ENCODE measurements around the gene DIAPH3.

DNA sequence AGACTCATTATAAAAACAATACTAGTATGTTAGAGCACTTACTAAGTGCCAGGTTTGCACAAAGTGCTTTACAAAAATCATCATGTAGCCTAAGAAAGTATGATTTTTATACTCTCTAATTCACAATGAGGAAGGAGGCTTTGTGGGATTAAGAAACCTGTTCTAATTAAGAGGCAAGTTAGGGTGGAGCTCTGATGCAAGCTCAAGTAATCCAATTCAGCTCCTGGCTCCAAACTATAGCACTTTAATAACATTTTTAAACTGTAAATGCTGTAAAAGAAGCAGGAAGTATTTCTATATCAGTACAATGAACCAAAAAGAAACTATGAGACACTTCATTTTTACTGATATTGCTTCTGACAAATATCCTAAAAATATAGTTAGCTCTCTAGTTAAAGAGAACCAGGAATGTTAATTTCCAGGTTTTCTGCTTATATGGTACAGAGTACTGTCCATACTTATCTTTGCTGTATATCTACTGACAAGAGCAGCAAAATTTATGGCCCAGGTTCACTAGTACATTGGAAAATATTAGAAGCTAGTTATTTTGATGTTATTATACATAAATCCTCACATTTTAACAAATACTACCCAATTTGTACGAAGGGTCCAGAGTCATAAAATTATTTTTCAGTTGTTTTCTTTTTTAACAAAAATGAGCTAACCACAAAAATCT is 482.0 kb downstream of the DIAPH3 start:
- TF ChIP-seq POLR2A (IDR thresholded peaks at IDR 0.05) (no peak), EP300 (IDR thresholded peaks at IDR 0.05) (no peak)
- TF ChIP-seq, protein P1, sequence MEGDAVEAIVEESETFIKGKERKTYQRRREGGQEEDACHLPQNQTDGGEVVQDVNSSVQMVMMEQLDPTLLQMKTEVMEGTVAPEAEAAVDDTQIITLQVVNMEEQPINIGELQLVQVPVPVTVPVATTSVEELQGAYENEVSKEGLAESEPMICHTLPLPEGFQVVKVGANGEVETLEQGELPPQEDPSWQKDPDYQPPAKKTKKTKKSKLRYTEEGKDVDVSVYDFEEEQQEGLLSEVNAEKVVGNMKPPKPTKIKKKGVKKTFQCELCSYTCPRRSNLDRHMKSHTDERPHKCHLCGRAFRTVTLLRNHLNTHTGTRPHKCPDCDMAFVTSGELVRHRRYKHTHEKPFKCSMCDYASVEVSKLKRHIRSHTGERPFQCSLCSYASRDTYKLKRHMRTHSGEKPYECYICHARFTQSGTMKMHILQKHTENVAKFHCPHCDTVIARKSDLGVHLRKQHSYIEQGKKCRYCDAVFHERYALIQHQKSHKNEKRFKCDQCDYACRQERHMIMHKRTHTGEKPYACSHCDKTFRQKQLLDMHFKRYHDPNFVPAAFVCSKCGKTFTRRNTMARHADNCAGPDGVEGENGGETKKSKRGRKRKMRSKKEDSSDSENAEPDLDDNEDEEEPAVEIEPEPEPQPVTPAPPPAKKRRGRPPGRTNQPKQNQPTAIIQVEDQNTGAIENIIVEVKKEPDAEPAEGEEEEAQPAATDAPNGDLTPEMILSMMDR (IDR thresholded peaks at IDR 0.05), result no peak
